ENCODE results near the gene PTTG1.

Gene PTTG1

DNA sequence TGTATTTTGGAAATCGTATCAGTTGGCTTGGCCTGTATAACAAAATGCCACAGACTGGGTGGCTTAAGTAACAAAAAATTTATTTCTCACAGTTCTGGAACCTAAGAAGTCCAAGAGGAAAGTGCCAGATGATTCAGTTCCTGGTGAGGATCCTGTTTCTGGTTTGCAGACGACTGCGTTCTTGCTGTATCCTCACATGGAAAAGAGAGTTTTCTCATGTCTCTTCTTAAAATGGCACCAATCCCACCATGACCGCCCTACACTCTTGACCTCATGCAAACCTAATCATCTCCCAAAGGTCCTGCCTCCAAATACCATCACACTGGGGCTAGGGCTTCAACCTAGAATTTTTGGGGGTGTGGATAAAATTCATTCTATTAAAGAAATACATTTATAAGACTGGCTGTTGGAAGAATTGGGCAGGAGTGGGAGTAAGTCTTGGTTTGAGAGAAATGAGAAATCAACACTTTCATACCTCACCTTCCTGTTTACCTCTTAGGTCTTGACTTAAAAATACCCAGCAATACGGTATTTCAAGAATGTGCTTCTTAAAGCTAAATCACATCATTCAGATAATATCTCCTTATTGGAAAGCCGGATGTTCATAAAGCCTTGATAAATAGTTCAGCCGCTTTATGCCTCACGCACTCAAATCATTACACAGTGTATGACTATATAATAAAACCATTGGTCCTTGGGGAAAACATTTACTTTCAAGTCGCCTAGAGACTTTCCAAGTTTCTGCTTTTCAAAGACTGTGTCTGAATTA is 28.7 kb downstream of the PTTG1 start:
- H3K36me3 ChIP-seq (ENCODE audit: insufficient read depth, low read length), result no peaks in the 10 kb centered on the region
- no peak overlapping the region for H3K4me2 ChIP-seq (ENCODE audit: insufficient read depth, low read length)
- no peak overlapping the region for H2AFZ ChIP-seq (ENCODE audit: low read depth, low read length)
- H3K4me3 ChIP-seq (ENCODE audit: low read depth in 1 of 2, low read length in 2 of 2), result no peak overlapping the region
- no peak for DNase-seq
- no peaks in the 10 kb centered on the region for H3K27me3 ChIP-seq (ENCODE audit: insufficient read depth, low read length, poor library complexity)
- no peaks in the 10 kb centered on the region for H3K4me1 ChIP-seq (ENCODE audit: insufficient read depth, low read length)
- no peaks in the 10 kb centered on the region for H3K79me2 ChIP-seq (ENCODE audit: insufficient read depth, low read length)
- no peaks in the 10 kb centered on the region for H3K9me3 ChIP-seq (ENCODE audit: insufficient read depth, low read length, severe bottlenecking)
- no peaks in the 10 kb centered on the region for H4K20me1 ChIP-seq (ENCODE audit: insufficient read depth, low read length)
- ATAC-seq (ENCODE audit: insufficient read depth, low read depth), result no peak
- no peak for TF ChIP-seq EZH2 (IDR thresholded peaks at IDR 0.05; ENCODE audit: borderline replicate concordance, low read depth, low read length, severe bottlenecking)
- TF ChIP-seq, protein P1, sequence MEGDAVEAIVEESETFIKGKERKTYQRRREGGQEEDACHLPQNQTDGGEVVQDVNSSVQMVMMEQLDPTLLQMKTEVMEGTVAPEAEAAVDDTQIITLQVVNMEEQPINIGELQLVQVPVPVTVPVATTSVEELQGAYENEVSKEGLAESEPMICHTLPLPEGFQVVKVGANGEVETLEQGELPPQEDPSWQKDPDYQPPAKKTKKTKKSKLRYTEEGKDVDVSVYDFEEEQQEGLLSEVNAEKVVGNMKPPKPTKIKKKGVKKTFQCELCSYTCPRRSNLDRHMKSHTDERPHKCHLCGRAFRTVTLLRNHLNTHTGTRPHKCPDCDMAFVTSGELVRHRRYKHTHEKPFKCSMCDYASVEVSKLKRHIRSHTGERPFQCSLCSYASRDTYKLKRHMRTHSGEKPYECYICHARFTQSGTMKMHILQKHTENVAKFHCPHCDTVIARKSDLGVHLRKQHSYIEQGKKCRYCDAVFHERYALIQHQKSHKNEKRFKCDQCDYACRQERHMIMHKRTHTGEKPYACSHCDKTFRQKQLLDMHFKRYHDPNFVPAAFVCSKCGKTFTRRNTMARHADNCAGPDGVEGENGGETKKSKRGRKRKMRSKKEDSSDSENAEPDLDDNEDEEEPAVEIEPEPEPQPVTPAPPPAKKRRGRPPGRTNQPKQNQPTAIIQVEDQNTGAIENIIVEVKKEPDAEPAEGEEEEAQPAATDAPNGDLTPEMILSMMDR (IDR thresholded peaks at IDR 0.05; ENCODE audit: borderline replicate concordance, extremely low read depth, low read length, poor library complexity, severe bottlenecking), result no peak
- H3K9ac ChIP-seq (ENCODE audit: low read depth, low read length), result no peak overlapping the region
- no peak overlapping the region for H3K27ac ChIP-seq (ENCODE audit: low read length)

DNA sequence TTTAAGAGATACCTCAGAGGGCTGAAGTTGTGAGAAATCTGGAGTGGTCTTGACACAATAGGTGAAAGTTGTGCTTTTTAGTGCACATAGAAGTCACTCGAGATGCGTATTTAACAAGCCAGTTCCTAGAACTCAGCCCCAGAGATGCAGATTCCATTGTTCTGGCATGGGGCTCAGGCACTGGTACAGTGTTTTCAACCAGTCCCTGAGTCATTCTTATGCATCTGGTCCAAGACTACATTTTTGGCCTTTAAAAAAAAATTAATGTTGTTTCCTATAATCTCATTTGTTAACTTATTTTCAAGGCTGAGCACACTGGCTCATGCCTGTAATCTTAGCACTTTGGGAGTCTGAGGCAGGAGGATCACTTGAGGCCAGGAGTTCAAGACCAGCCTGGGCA is 29.6 kb downstream of the PTTG1 start:
- Histone ChIP-seq H3K27ac (ENCODE audit: low read length) (no peak overlapping the region), H3K27me3 (ENCODE audit: insufficient read depth, low read length, poor library complexity) (no peaks in the 10 kb centered on the region), H2AFZ (ENCODE audit: low read depth, low read length) (no peak overlapping the region), H3K4me1 (ENCODE audit: insufficient read depth, low read length) (no peaks in the 10 kb centered on the region), H3K9ac (ENCODE audit: low read depth, low read length) (no peak overlapping the region), H3K79me2 (ENCODE audit: insufficient read depth, low read length) (no peaks in the 10 kb centered on the region), H3K4me3 (ENCODE audit: low read depth in 1 of 2, low read length in 2 of 2) (no peak overlapping the region), H4K20me1 (ENCODE audit: insufficient read depth, low read length) (no peaks in the 10 kb centered on the region), H3K9me3 (ENCODE audit: insufficient read depth, low read length, severe bottlenecking) (no peaks in the 10 kb centered on the region), H3K4me2 (ENCODE audit: insufficient read depth, low read length) (no peak overlapping the region), H3K36me3 (ENCODE audit: insufficient read depth, low read length) (no peaks in the 10 kb centered on the region)
- TF ChIP-seq, protein P1 (IDR thresholded peaks at IDR 0.05; ENCODE audit: borderline replicate concordance, extremely low read depth, low read length, poor library complexity, severe bottlenecking), result no peak
- no peak for TF ChIP-seq EZH2 (IDR thresholded peaks at IDR 0.05; ENCODE audit: borderline replicate concordance, low read depth, low read length, severe bottlenecking)
- no peak for ATAC-seq (ENCODE audit: insufficient read depth, low read depth)
- no peak for DNase-seq

DNA sequence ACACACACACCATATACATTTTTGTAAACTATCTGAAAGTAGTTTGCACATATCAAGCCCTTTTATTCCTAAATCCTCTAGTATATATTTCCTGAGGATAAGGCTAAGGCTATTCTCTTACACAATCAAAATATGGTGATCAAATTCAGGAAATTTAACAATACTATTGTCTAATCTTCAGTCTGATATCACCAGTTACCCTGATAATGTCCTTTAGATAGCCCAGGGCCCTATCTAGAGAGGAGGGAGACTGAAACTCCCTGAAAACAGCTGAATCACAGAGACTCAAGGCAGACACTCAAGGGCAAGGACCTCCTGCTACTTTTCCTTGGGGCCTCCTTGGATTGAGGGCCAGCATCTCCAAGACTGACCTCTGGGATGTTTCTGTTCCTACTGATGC is 30.4 kb downstream of the PTTG1 start:
- Histone ChIP-seq H3K4me3 (ENCODE audit: low read depth in 1 of 2, low read length in 2 of 2) (no peak overlapping the region), H3K27me3 (ENCODE audit: insufficient read depth, low read length, poor library complexity) (no peaks in the 10 kb centered on the region), H3K36me3 (ENCODE audit: insufficient read depth, low read length) (no peaks in the 10 kb centered on the region), H3K4me2 (ENCODE audit: insufficient read depth, low read length) (no peak overlapping the region), H3K4me1 (ENCODE audit: insufficient read depth, low read length) (no peaks in the 10 kb centered on the region), H3K9me3 (ENCODE audit: insufficient read depth, low read length, severe bottlenecking) (no peaks in the 10 kb centered on the region), H4K20me1 (ENCODE audit: insufficient read depth, low read length) (no peaks in the 10 kb centered on the region), H3K27ac (ENCODE audit: low read length) (no peak overlapping the region), H3K79me2 (ENCODE audit: insufficient read depth, low read length) (no peaks in the 10 kb centered on the region), H2AFZ (ENCODE audit: low read depth, low read length) (no peak overlapping the region), H3K9ac (ENCODE audit: low read depth, low read length) (no peak overlapping the region)
- no peak for TF ChIP-seq EZH2 (IDR thresholded peaks at IDR 0.05; ENCODE audit: borderline replicate concordance, low read depth, low read length, severe bottlenecking)
- TF ChIP-seq, protein P1 (IDR thresholded peaks at IDR 0.05; ENCODE audit: borderline replicate concordance, extremely low read depth, low read length, poor library complexity, severe bottlenecking), result no peak
- ATAC-seq (ENCODE audit: insufficient read depth, low read depth), result no peak
- DNase-seq, result no peak

All from DND-41 (cell line).